NCI-H128 (cell line): ENCODE results near the gene CLSTN3.
A peak's percentile ranks its signal among the peaks of the same experiment; 100 is the strongest.
"Not testable (repeated sequence)": the region's sequence is repeated elsewhere in the genome, so short reads cannot be mapped to it uniquely, and the experiment has no call there.

Source experiments
- DNase-seq: peaks from one replicate; lab custom pipeline; 2025; ENCODE audit not compliant: unreplicated experiment; lab: John Stamatoyannopoulos, UW

Gene CLSTN3

GRCh38 chr12:7150356-7150755 lies 20.2 kb downstream of the CLSTN3 start:
- DNase-seq, result no peak

- no peak for DNase-seq
Measured at GRCh38 chr12:7150841-7151240, 20.7 kb downstream of the CLSTN3 start.

GRCh38 chr12:7151532-7151931 lies 21.4 kb downstream of the CLSTN3 start:
- no peak for DNase-seq

GRCh38 chr12:7152818-7153217 lies 22.6 kb downstream of the CLSTN3 start:
- DNase-seq, result no peak

DNA sequence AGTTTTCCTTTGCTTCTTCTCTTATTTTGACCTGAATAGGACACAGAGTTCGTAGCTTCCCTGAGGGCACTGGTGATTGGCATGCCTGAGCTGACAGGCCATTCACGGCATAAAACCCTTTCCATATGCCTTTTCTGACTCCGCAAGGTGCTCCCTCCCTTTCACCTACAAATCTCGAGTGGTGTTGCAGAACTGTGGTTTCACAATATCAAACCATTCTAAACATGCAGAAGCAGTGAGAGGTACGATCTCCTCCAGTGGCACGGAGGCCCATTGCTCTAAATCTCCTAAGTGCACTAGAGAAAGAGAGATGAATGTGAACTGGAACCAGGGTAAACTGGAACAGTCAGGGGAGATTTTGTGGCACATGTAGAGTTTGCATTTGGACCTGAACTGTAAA lies 23.9 kb downstream of the CLSTN3 start:
- DNase-seq, result no peak

GRCh38 chr12:7154901-7155470 lies 24.8 kb downstream of the CLSTN3 start:
- DNase-seq, result no peak

GRCh38 chr12:7155471-7156034 lies 25.4 kb downstream of the CLSTN3 start:
- DNase-seq, result no peak

DNA sequence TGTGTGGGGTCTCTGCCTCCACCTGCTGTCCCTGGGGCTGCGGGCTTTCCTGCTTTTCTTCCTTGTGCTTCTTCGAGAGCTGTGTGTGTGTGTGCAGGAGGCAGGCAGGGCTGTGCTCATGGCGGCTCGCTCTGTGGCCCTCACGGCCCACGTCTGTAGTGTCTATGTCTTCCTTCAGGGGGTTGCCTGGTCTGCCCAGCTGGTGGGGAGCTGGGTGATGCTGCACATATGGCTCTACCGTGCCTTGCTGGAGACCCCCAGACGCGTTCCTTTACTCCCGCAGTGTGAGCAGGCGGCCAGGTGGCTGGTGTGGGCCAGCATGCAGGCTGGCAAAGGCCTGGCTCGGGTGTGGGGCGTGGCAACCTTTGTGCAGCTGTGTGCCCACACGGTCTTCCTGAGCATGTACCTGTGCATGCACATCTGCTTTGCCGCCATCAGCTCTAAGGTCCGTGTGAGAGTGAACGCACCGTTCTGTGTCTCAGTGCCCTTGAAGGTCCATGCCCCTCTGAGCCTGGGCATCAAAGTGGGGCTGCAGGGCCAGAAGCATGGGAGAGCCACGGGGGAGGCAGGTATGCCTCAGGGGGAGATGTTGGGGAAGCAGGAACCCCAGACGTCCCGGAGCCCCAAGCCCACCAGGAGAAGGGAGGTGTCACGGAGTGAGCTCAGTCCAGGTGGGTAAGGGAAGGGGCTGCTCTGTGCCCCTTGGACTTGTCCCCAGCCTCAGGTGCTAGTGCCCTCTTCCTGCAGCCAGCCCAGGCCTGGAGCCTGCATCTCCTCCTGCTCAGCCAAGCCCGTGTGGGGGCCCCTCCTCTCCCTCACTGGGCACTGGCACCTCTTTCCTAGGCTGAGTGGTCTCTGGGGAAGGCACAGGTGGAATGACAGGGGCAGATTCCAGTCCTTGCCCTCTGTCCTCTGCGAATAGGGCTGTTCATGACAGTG lies 26.4 kb downstream of the CLSTN3 start:
- DNase-seq, result no peak

DNA sequence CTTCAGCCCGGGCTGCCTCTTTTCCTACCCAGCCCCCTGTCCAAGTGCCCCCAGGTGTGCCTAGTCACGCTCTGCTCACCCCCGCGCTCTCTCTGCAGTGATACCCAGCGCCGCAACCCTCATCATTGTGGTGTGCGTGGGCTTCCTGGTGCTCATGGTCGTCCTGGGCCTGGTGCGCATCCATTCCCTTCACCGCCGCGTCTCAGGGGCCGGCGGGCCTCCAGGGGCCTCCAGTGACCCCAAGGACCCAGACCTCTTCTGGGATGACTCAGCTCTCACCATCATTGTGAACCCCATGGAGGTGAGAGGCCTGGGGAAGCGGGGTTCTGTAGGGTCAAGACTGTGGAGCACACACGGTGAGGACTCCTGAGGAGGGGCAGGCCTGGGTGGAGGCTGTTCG lies 27.2 kb downstream of the CLSTN3 start:
- DNase-seq, result no peak

GRCh38 chr12:7158781-7159609 lies 28.8 kb downstream of the CLSTN3 start:
- DNase-seq, result no peak

- no peak for DNase-seq
Measured at GRCh38 chr12:7160183-7160582, 30.0 kb downstream of the CLSTN3 start.

GRCh38 chr12:7161327-7161726 lies 31.2 kb downstream of the CLSTN3 start:
- no peak for DNase-seq

DNA sequence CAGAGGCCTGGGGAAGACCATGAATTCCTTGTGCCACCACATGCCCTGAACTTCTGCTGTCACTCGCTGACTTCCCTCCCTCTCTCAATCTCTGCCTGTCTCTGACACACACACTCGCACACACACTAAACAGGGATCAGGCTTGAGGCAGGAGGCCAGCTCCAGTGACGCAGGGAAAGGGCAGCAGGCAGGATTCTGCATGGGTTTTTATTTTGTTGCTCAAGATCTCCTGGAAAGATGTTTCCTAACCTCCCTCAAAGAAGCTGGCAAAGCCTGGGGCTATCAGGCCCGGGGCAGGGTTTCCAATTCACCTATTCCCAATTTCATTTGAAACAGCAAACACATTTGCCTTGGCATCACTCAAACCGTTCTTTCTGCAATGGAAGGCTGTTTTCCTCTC lies 31.6 kb downstream of the CLSTN3 start:
- DNase-seq, result no peak

DNA sequence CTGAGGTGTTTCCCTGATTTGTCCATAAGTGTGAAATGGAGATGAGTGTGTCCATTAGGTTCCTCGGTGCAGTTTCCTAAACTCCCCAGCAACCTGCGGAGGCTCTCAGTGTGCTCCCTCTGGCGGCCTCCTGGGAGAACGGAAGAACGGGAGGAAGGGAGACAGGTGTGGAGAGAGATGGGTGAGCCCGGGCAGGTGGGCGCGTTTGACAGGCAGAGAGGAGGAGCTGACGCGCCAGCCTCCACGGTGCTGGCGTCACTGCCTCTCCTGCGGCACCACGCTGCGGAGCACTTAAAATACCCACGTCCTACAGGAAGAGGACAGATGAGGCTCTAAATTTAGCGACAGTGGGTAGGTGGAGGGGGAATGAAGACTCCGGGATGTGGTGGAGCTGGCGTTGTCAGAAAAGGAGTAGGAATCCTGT lies 32.5 kb downstream of the CLSTN3 start:
- peak; percentile 72 for DNase-seq

DNA sequence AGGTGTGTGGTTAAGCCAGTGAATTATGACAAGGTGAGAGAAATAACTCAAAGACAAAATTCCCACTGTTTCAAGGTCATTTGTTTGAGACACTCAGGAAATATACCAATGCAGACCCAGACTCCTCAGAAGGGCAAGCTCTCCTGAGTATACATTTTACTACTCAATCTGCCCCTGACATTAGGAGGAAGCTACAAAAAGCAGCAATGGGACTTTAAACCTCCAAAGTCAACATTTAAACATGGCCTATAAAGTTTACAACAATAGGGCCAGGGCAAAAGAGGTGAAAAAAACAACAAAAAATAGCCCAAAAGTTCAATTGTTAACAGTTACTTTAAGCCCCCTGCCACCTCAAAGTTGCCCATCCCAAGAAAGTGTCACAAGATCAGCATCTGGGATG lies 39.8 kb downstream of the CLSTN3 start:
- DNase-seq, result no peak

DNA sequence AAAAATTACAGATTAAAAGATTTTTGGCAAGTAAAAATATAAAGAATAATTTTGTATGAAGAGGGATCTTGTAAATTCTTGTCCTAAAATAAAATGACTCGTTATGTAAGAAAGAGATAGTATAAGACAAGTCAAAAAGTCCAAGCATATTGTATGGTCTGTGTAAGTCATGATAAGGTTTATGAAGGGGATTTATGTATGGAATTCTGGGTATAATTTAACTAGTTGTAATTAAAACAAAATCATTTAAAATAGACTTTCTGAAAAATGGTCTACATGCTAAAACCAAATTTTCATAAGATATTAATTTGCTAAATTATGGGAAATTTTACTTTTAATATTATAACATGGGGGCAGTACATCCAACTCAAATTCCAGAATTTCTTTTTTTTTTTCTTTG lies 41.7 kb downstream of the CLSTN3 start:
- no peak for DNase-seq

DNA sequence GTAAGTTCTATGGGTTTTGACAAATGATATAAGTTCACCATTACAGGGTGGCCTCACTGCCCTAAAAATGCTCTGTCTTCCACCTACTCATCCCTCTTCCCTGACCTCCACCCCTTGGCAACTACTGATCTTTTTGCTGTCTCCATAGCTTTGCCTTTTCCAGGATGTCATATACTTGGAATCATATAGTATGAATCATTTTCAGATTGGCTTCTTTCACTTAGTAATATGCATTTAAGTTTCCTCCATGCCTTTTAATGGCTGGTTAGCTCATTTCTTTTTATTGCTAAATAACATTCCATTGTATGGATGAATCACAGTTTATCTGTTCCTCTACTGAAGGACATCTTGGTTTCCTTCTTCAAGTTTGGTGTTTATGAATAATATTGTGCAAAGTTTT lies 45.3 kb downstream of the CLSTN3 start:
- DNase-seq, result no peak

- no peak for DNase-seq
Measured at GRCh38 chr12:7176595-7176994, 46.4 kb downstream of the CLSTN3 start.

- DNase-seq, result no peak
Measured at GRCh38 chr12:7178481-7178880, 48.3 kb downstream of the CLSTN3 start.

- no peak for DNase-seq
Measured at GRCh38 chr12:7180685-7181084, 50.5 kb downstream of the CLSTN3 start.

DNA sequence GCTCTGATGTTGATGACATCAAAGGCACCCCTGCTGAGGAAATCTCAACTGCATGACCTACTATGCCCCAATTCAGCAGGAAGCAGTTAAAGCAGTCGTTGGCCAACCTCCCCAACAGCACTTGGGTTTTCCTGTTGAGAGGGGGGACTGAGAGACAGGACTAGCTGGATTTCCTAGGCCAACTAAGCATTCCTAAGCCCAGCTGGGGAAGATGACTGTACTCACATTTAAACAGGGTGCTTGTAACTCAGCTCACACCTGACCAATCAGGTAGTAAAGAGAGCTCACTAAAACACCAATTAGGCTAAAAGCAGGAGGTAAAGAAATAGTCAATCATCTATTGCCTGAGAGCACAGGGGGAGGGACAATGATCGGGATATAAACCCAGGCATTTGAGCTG lies 55.9 kb downstream of the CLSTN3 start:
- not testable (repeated sequence) for DNase-seq
